Measurements from ENCODE around the gene OR52E5. TPM values are rescaled to one million over a fixed set of nuclear protein-coding genes. Genes with fewer than 3 reads are reported as not detected.

OR52E5 gene
- total and polyA plus RNA-seq, 10 of the 15 experiments (the other 5 are each of a cell fraction or from before 2014, with no cell fraction given): not detected

DNA sequence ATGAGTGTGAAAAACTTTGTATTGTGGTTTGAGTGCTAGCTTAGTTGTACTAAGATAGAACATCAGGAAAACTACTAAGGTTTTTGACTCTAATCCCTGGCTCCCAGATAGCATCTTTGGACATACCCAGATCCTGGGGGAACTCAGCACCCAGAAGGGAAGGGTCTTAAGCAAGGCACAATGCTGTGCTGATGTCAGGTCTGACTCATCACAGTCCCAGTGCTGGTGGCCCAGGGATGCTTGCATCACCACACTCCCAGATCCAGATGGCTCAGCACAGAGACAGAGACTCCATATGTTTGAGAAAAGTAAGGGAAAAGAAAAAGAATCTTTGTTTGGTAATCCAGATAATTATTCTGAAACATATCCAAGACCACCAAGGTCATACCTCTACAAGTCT lies 30.8 kb downstream of the OR52E5 start:
- CTCF ChIA-PET: no interaction called here
- Histone ChIP-seq H3K4me2 (ENCODE audit: control insufficient read depth, insufficient read depth) (no peak overlapping the region), H3K36me3 (ENCODE audit: control insufficient read depth in 2 of 2, insufficient read depth in 2 of 2, low read length in 1 of 2) (no peaks in the 10 kb centered on the region), H3K9ac (ENCODE audit: control insufficient read depth, insufficient read depth, low read length) (no peak overlapping the region), H3K9me3 (replicated peaks; ENCODE audit: control insufficient read depth, insufficient read depth, low read length) (peaks cover 1% of the 10 kb centered on the region; the same call in 1 of the 3 replicates), H3K4me1 (ENCODE audit: control insufficient read depth, insufficient read depth, low read length) (peaks cover 3% of the 10 kb centered on the region; the same call in 1 of the 2 replicates), H4K20me1 (ENCODE audit: control insufficient read depth, insufficient read depth) (no peaks in the 10 kb centered on the region), H2AFZ (ENCODE audit: control insufficient read depth, low read depth, low read length) (no peak overlapping the region), H3K79me2 (ENCODE audit: control insufficient read depth, insufficient read depth, low read length) (no peaks in the 10 kb centered on the region), H3K27ac (ENCODE audit: control insufficient read depth, insufficient read depth) (no peak overlapping the region; the same call in 1 of the 2 replicates), H3K4me3 (no peak overlapping the region), H3K27me3 (replicated peaks in 1 of 2; ENCODE audit: control insufficient read depth in 2 of 2, insufficient read depth in 2 of 2, low read length in 1 of 2) (no peaks in the 10 kb centered on the region)
- intact Hi-C loops (cut with micrococcal nuclease; ENCODE audit: unreplicated experiment): no loop called here
- no TSS peak for BruUV-seq (replicated peaks)
- POLR2A ChIA-PET: no interaction called here
- TF ChIP-seq, protein P1, sequence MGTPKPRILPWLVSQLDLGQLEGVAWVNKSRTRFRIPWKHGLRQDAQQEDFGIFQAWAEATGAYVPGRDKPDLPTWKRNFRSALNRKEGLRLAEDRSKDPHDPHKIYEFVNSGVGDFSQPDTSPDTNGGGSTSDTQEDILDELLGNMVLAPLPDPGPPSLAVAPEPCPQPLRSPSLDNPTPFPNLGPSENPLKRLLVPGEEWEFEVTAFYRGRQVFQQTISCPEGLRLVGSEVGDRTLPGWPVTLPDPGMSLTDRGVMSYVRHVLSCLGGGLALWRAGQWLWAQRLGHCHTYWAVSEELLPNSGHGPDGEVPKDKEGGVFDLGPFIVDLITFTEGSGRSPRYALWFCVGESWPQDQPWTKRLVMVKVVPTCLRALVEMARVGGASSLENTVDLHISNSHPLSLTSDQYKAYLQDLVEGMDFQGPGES (IDR thresholded peaks at IDR 0.05): no peak
- TF ChIP-seq EZH2 (IDR thresholded peaks at IDR 0.05; ENCODE audit: borderline replicate concordance, control insufficient read depth, low read depth, low read length) (no peak), SMARCA5 (IDR thresholded peaks at IDR 0.05) (no peak), RAD51 (IDR thresholded peaks at IDR 0.05) (no peak), MYB (IDR thresholded peaks at IDR 0.05; ENCODE audit: borderline replicate concordance, low read depth, low read length) (no peak), PAX5 (IDR thresholded peaks at IDR 0.05; ENCODE audit: borderline replicate concordance, low read depth, low read length) (no peak), SREBF1 (IDR thresholded peaks at IDR 0.05; ENCODE audit: low read length) (no peak), E2F4 (IDR thresholded peaks at IDR 0.05; ENCODE audit: low read depth, low read length) (no peak), ZBTB40 (IDR thresholded peaks at IDR 0.05; ENCODE audit: borderline replicate concordance) (no peak), PKNOX1 (IDR thresholded peaks at IDR 0.05) (no peak), JUNB (IDR thresholded peaks at IDR 0.05) (no peak), SREBF2 (IDR thresholded peaks at IDR 0.05; ENCODE audit: low read length) (no peak), ZBTB33 (IDR thresholded peaks at IDR 0.05) (no peak)
- SMC1A ChIA-PET (ENCODE audit: uncharacterized antibody, unreplicated experiment): no interaction called here
- ATAC-seq: no peak
- no peak for FAIRE-seq
- RAD21 ChIA-PET (ENCODE audit: unreplicated experiment): no interaction called here
- no peak for DNase-seq (ENCODE audit: low read depth, low spot score)
- in situ Hi-C loops (cut with MboI): no loop called here
